Muscle layer of duodenum (tissue), 2 donors: ENCODE measurements around the gene CPLX3.
A peak's percentile ranks its signal among the peaks of the same experiment; 100 is the strongest.
"Not testable (repeated sequence)": the region's sequence is repeated elsewhere in the genome, so short reads cannot be mapped to it uniquely, and the experiment has no call there.

Source experiments
- H3K27ac ChIP-seq: one replicate; pipeline ENCODE4 v1.7.0; 2013; ENCODE audit warnings: mild to moderate bottlenecking, low read length
- H3K27me3 ChIP-seq: one replicate; pipeline ENCODE4 v1.7.0; 2013; ENCODE audit warnings: low read depth, mild to moderate bottlenecking, control low read depth, low read length
- H3K36me3 ChIP-seq, 2 donors: one replicate each; pipeline ENCODE4 v1.7.0; 2013; ENCODE audit warnings: low read length in 2 of 2, control low read depth in 1 of 2, mild to moderate bottlenecking in 1 of 2; ENCODE audit not compliant: insufficient read depth in 2 of 2, control insufficient read depth in 1 of 2
- H3K4me1 ChIP-seq, 2 donors: one replicate each; pipeline ENCODE4 v1.7.0; 2013; ENCODE audit warnings: low read length in 2 of 2, mild to moderate bottlenecking in 2 of 2, control low read depth in 1 of 2, moderate library complexity in 1 of 2; ENCODE audit not compliant: insufficient read depth in 2 of 2, control insufficient read depth in 1 of 2
- H3K4me3 ChIP-seq, 2 donors: one replicate each; pipeline ENCODE4 v1.7.0; 2013; ENCODE audit warnings: low read length in 2 of 2, low read depth in 1 of 2, mild to moderate bottlenecking in 1 of 2
- H3K9me3 ChIP-seq, 2 donors: one replicate each; pipeline ENCODE4 v1.7.0; 2013; ENCODE audit warnings: low read length in 2 of 2, control low read depth in 1 of 2, mild to moderate bottlenecking in 1 of 2; ENCODE audit not compliant: control insufficient read depth in 1 of 2
- donor health status: healthy.

CPLX3 gene

DNA sequence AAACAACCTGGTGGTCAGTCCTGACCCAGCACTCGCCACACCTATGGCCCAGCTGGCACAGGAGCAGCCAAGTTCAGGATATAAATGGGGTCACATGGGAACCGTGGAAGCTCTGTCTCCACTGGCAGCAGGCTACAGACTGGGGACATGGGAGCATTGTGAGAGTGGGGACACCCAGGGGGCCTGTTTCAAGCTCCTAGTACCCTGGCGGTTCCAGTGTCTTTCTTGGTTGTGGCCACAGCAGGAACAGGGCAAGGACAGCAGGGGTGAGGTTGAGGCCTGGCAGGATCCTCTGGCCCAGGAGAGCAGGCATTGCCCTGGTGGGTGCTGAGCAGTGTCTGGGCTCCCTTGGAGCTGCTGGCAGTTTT, 42.6 kb upstream of the CPLX3 start:
- Histone ChIP-seq H3K36me3 (no peaks in the 10 kb centered on the region), H3K4me3 (peak overlapping the region; percentile 92 to 96), H3K27ac (peak overlapping the region; percentile 81), H3K27me3 (no peaks in the 10 kb centered on the region), H3K4me1 (peaks cover 41 to 70% of the 10 kb centered on the region in 2 donors), H3K9me3 (no peaks in the 10 kb centered on the region)

- no peaks in the 10 kb centered on the region for H3K27me3 ChIP-seq
- no peaks in the 10 kb centered on the region for H3K36me3 ChIP-seq
- peaks cover 47 to 78% of the 10 kb centered on the region in 2 donors for H3K4me1 ChIP-seq
- peak overlapping the region in 1 of 2 donors; percentile 31 for H3K4me3 ChIP-seq
- H3K9me3 ChIP-seq, result no peaks in the 10 kb centered on the region
- H3K27ac ChIP-seq, result peak overlapping the region; percentile 67
Measured at GRCh38 chr15:74784426-74785193, 41.8 kb upstream of the CPLX3 start.

- Histone ChIP-seq H3K27me3 (no peaks in the 10 kb centered on the region), H3K27ac (peak overlapping the region; percentile 67), H3K4me1 (peaks cover 55 to 86% of the 10 kb centered on the region in 2 donors), H3K36me3 (no peaks in the 10 kb centered on the region), H3K9me3 (no peaks in the 10 kb centered on the region), H3K4me3 (peak overlapping the region in 1 of 2 donors; percentile 31)
Measured at GRCh38 chr15:74785194-74786032, 41.0 kb upstream of the CPLX3 start.

- not testable (repeated sequence) for H3K36me3 ChIP-seq, H3K4me3 ChIP-seq, H3K27me3 ChIP-seq, H3K9me3 ChIP-seq
- H3K27ac ChIP-seq, result peak overlapping the region; percentile 61
- H3K4me1 ChIP-seq, result peaks cover 59 to 87% of the 10 kb centered on the region in 2 donors
Measured at GRCh38 chr15:74786081-74786480, 40.3 kb upstream of the CPLX3 start.

GRCh38 chr15:74786551-74787165, 39.8 kb upstream of the CPLX3 start:
- H3K4me1 ChIP-seq, result peaks cover 59 to 86% of the 10 kb centered on the region in 2 donors
- no peaks in the 10 kb centered on the region for H3K36me3 ChIP-seq
- peak overlapping the region; percentile 61 for H3K27ac ChIP-seq
- H3K27me3 ChIP-seq, result no peaks in the 10 kb centered on the region
- no peaks in the 10 kb centered on the region for H3K9me3 ChIP-seq
- no peak overlapping the region for H3K4me3 ChIP-seq

DNA sequence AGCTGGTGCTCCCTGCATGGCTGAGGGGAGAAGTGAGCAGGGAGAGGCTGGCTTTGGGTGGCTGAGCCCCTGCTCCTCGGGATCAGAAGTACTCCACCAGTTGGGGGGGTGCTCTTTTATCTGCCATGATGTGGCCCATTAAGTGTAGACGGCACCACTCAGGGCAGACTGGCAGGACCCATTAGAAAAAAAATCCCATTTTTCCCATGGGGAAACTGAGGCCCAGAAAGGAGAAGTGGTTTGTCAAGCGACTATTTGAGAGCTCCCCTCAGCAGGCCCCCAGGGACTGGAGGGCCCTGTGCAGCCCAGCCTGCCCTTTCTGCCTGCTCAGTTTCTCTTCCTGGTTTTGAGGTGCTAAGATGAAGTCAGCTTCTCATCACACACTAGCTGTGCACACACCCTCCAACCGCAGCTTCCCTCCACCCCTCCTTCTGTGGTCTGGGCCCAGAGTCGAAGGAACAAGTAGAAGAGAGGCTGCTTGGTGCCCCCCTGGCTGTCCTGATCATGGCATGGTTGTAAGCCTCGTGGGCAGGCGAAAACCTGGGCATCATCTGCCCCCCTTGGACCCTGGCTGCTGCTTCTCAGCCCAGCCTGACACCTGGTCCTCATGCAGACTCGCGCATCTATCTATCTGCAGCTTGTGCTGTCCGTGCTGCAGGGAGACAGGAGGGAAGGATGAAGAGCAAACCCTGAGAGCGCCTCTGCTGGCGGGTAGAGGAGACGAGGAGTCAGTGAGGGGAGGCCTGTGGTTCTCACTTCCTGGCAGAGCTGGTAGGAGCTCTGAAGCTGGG, 39.0 kb upstream of the CPLX3 start:
- Histone ChIP-seq H3K4me1 (peaks cover 63 to 92% of the 10 kb centered on the region in 2 donors), H3K9me3 (no peaks in the 10 kb centered on the region), H3K36me3 (no peaks in the 10 kb centered on the region), H3K27me3 (no peaks in the 10 kb centered on the region), H3K27ac (peak overlapping the region; percentile 73), H3K4me3 (peak overlapping the region; percentile 9 to 34)

DNA sequence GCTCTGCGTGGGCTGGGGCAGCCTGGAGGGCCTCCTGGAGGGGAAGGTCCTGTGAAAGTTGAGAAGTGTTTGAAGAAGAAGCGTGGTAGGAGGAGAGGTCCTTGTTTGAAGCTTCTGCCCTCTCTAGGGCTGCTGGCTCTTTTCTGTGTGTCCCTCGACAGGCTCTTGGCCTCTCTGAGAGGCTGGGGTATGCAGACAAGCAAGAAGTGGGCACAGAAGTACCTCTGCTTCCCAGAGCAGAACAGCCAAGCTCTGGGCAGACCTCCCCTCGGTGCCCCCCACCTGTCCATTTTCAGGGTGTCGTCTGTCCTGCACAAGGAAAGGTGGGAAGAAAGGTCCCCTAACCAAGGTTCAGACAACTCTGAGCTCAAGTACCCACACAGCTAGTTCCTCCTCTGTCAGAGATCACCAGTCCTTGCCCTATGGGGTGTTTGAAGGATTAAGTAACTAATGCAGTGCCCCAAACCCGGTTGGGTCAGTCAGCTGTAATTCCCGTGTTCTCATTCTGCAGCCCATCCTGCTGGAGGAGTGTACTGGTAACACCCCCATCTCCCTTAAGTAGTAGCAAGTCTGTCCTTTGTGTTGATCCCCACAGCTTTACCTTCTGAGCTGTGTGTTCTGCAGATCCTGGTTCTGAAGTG, 38.3 kb upstream of the CPLX3 start:
- H3K4me3 ChIP-seq, result peak overlapping the region; percentile 9 to 34
- no peaks in the 10 kb centered on the region for H3K9me3 ChIP-seq
- no peaks in the 10 kb centered on the region for H3K36me3 ChIP-seq
- H3K4me1 ChIP-seq, result peaks cover 63 to 95% of the 10 kb centered on the region in 2 donors
- no peaks in the 10 kb centered on the region for H3K27me3 ChIP-seq
- peak overlapping the region; percentile 73 for H3K27ac ChIP-seq

DNA sequence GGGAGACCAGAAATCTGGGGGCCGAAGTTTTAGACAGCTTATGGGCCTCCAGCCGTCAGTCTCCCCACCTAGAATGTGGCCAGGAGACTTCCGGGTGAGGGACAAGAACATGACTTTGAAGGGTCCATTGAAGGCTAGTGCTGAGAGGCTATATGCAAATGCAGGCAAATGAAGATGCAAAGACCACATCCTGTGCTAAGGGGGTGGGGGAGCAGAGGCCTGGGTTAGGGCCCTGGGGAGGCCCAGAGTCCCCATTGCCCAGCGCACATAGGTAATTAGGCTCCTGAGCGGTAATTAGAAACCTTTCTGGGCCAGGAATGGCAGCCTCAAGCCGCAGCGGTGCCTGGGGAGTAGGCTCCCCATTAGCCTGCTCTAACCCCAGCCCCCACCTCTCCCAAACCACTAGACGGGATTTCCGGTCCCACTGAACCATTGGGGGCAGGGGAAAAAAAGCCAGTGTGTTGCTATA, 37.7 kb upstream of the CPLX3 start:
- H3K27ac ChIP-seq, result peak overlapping the region; percentile 73
- H3K4me1 ChIP-seq, result peaks cover 63 to 94% of the 10 kb centered on the region in 2 donors
- H3K27me3 ChIP-seq, result no peaks in the 10 kb centered on the region
- H3K36me3 ChIP-seq, result no peaks in the 10 kb centered on the region
- no peaks in the 10 kb centered on the region for H3K9me3 ChIP-seq
- H3K4me3 ChIP-seq, result peak overlapping the region; percentile 9 to 32

DNA sequence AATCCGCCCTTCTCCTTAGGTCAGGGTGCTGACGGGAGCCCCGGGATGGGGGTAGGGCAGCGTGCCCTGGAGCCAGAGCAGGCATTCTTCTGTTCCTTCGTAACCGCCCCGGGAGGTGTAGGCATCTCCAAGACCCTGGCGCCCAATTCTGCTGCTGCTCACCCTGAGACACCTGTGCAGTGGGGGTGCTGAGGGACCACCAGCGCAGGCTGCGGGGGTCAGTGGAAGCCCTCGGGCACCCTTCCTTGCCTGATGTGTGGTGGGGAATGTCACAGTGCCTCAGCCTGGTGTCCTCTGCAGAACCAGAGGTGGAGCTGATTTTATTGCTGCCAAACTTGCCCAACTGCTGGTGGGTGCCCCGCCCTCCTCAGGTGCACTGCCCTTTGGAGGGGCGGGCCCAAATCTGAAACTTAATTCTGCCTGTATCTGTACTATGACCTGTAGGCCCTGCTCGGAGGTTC, 37.2 kb upstream of the CPLX3 start:
- no peaks in the 10 kb centered on the region for H3K9me3 ChIP-seq
- H3K27me3 ChIP-seq, result no peaks in the 10 kb centered on the region
- peaks cover 63 to 89% of the 10 kb centered on the region in 2 donors for H3K4me1 ChIP-seq
- H3K36me3 ChIP-seq, result no peaks in the 10 kb centered on the region
- peak overlapping the region in 1 of 2 donors; percentile 32 for H3K4me3 ChIP-seq
- peak overlapping the region; percentile 83 for H3K27ac ChIP-seq

DNA sequence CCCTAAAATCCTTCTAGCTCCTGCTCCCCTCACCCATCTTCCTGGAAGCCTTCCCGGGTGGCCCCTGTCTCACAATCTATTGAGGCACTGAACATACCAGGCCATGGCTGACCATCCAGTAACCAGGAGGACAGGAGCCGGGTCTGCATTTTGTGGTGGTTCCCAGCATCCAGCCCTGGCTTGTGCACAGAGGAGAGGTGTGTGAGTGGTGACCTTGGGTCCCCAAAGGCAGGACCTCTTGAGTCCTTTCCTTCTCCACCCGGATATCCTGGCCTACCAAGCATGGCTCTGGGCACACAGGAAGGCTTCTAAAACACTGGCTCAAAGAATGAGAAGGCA, 36.7 kb upstream of the CPLX3 start:
- Histone ChIP-seq H3K27me3 (no peaks in the 10 kb centered on the region), H3K9me3 (no peaks in the 10 kb centered on the region), H3K27ac (peak overlapping the region; percentile 83), H3K4me1 (peaks cover 59 to 84% of the 10 kb centered on the region in 2 donors), H3K4me3 (peak overlapping the region; percentile 32 to 37), H3K36me3 (no peaks in the 10 kb centered on the region)
